OCI-M2 (cell line): Measurements from ENCODE around the gene INKA1.
"Not testable (repeated sequence)": the region's sequence is repeated elsewhere in the genome, so short reads cannot be mapped to it uniquely, and the experiment has no call there.

ENCODE experiments used
- DNase-seq: peaks from one replicate; lab custom pipeline; 2025; ENCODE audit not compliant: unreplicated experiment; lab: John Stamatoyannopoulos, UW

Gene INKA1

DNA sequence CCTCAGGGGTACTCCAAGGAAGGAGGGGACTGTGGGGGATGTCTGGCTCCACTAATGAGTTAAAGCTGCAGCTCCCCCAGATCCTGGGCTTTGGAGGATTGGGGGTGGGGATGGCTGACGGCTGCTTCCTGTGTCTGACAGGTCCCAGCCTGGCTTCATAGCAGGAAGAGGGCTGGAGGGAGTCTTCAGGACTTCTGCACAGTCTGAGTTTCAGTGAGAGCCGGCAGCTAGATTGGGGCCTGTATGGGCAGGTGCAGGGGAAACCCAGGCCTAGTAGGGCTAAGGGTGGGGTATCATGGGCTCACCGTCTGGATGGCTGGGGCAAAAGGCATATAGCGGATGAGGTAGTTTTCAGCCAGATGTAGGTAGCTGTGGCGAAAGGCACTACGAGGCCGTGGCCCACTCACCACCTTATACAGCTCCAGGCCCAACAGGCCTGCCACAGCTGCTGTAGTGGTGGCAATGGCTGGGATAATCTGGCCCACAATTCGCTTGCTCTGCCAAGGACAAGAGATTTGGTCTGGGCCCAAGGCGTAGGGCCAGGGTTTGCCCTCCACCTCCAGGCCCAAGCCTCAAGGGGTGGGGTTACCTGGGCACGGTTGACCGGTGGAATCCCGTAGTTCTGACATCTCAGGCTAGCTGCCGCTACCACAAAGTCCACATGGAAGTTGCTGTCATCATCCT lies 4.5 kb downstream of the INKA1 start:
- no peak for DNase-seq

DNA sequence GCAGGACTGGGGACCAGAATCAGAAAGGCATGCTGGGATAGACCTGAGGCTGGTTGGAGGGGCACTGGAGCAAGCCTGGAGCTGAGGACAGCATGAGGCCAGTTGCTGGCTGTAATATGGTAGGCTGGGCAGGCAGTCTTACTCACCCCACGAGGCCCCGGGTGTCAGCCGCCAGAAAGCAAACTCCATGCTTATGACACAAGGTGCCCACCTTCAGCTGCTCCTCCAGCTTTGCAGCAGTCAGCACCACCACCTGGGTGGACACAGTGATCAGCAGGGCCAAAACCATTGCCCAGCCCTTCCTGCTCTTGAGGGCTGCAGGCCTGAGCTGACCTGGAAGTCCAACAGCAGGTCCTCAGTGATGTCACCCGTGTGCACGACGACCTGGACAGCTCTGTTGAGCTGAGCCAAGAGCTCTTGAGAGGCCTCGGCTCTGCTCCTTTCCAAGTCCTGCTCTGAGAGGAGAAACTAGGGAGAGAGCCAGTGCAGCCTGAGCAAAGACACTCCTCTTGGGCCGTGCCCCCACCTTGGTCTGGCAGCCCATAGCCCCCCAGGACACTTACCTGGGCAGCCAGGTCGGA lies 9.9 kb downstream of the INKA1 start:
- no peak for DNase-seq

DNA sequence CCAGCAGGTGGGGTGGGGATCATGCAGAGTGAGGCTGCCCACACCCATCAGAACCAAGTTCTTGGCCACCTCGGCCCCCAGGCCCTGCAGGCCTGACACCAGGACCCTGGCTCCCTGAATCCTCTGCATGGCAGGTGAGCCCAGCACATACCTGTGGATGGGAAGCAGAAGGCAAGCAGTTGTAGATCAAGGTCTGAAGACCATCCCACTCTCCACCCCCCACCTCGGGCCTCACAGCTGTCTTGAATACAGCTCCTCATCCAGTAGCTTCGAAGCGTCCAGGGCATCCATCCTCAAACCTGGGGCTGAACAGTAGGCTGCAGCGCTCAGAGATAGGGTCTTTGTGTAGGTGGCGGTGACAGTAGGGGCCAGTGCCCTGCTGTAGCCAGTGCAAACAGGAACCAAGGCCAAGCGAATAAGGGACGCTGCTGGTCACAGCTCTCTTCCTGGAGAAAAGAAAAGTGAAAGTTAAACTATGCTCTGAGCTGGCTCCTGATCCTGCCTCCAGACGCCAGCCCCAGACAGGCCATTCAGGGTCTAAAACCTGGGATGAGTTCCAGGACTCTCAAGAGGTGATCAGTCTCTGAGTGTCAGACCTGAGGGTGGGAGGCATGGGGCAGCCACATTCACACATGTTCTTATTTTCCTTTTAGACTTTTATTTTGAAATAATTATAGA lies 10.6 kb downstream of the INKA1 start, which contains the start of gene UBA7:
Gene UBA7, minus strand, starts transcription at position 457 of the 678 bp plus-strand sequence. Its CDS starts 166 bp downstream, at position 291.
- no peak for DNase-seq

DNA sequence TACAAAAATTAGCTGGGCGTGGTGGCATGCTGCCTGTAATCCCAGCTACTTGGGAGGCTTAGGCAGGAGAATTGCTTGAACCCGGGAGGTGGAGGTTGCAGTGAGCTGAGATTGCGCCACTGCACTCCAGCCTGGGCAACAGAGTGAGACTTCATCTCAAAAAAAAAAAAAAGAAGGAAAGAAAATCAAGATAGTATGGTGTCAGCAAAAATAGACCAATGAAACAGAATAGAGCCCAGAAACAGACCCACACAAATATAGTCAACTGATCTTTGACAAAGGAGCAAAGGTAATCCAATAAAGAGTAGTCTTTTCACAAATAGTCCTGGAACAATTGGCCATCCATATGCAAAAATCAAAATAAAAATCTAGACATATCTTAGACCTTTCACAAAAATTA lies 20.1 kb downstream of the INKA1 start:
- DNase-seq = not testable (repeated sequence)

DNA sequence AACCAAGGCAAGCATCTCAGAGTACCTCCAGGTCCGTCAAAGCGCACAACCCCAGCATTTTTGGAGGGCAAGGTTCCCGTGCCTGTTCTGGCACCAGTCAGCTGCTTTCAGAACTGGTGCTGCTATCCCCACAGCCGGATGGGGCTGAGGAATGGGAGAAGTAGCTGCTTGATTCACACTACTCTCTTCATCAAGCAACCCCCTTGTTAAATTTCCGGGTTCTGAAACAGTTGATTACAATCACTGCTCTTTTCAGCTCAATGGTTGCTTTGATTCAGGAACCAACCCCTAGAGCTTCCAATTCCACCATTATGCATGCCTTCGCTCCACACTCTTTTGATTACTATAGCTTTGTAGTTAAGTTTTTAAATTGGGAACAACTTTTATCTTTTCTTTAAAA lies 23.0 kb downstream of the INKA1 start:
- no peak for DNase-seq

DNA sequence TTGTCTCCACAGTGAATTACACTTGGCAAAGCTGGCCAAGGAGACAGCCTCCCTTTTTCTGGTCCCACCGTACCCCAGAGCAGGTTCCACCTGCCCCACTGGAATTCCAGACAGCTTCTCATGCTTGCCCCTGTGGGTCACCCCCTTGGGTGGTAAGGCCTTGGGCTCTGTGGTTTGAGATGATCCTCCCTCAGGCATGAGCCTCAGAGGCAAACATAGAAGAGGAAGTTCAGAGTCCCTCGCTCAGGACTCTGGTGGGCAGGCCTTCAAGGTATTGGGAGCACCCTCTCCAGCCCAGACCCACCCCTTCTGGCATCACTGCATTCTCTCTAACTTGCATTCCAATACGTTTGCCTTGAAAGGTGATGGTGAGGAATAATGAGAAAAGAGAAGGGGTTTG lies 28.3 kb downstream of the INKA1 start:
- no peak for DNase-seq

DNA sequence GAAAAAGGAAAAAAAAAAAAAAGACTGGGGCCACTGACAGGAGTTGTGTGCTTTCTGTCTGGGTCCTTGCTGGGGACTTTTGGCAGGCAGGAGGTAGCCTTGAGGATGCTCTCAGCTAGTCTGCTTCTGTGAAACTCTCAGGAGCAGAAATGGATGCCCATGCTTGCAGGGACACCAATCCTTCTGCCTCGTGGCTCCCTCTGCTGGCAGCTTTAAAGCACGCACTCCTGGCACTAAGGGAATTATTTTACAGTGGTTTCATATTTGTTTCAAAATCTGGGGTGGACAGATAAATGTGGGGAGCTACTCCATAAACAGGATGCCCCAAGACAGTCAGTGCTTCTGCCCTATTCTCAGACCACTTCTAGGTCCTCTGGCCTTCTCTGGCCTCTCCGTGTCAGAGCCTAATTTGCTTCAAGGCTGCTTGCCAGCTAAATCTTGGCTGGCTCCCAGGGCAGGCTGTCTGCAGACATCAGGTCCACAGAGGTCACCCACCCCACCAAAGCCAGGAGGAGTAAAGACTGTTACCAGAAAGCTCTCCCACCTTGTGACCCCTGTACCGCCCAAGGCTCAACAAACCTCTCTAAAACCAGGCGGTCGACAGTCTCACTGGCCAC lies 36.2 kb downstream of the INKA1 start:
- no peak for DNase-seq

DNA sequence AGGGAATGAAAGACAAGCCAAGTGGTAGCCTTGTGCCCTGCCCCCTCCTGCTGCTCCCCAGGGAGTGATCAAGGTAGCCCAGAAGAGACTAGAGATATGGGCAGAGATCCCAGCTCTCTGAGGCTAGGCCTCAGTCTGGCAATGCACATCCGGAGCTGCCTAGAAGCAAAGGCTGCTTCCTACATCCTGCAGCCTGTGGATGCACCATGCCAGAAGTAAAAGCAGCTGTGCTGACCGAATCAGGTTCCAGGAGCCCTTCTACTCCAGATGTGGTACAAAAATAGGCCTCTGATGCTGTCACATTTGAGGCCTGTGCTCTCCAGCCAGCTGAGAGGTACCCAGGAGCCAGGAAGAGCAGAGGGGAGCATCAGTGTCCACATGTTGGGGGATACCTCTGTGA lies 37.3 kb downstream of the INKA1 start:
- no peak for DNase-seq

DNA sequence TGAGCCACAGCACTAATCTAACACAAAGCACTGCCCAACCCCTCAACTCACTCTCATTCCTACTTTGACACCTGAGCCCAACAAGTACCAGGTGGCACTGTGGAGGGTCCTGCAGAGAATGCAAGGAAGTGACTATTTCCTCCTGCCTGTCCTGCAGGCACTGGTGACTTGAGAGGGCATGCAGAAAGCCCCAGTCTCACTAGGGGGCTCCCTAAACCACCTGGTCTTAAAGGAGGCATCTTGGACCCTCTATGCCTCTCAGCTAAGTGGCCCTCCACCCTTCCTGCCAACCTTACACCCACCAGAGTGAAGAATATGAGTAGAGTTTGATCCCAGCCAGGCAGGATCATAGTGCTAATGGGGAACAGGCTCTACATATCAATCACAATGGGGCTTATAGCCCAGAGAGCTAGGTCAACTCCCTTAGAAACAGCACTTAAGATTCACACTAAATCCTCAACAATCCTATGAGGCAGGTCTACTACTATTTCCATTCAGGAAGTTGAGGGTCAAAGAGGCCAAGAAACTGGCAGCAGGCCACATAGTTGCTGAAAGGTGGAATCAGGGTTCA lies 38.1 kb downstream of the INKA1 start:
- DNase-seq = no peak

DNA sequence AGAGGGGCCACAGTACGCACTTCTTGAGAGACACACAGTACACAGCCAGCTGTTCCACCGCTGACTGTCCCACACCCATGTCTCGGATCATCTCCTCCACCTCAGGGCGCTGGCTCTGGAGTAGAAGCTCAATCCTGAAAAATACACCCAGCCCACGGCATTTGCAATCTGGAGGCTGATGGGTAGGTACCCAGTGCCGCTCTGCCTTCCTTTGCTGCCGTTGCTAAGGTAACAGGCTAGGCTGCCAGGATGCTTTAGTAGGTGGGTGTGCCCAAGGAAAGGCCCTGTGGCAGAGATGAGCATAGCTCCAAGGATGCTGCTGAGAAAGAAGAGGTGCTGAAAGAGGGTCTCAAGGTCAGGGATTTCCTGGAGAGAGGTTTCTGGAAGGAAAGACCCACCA lies 38.7 kb downstream of the INKA1 start:
- DNase-seq = no peak

DNA sequence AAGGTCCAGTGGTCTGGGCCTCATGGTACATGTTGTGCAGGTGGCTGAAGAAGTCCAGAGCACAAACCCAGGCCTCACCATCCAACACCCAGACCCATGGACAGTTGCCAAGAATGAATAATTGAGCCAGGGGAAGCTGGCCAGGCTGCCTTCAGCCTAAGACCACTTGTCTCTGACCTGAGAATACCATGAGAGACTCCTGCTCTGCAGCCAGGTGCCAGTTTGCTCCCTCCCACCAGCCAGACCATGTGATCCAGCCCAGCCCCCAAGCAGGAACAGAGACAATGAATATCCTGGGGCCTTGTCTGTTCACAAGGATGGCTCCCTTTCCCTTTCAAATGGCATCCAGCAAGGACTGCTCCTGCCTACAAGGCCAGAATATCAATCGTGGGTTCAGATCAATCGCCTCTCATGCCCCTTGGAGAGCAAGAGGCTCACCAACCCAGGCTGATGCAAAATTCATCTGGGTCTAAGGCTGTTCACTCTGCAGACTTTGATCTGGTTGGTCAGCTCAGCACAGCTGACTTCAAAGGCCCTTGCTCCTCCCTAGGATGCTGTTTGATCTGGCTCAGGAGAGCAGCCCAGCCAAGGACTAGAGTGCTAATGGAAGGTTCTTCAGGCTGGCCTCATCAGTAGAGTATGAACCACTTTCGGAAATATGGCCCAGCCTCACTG lies 39.9 kb downstream of the INKA1 start:
- DNase-seq = no peak

DNA sequence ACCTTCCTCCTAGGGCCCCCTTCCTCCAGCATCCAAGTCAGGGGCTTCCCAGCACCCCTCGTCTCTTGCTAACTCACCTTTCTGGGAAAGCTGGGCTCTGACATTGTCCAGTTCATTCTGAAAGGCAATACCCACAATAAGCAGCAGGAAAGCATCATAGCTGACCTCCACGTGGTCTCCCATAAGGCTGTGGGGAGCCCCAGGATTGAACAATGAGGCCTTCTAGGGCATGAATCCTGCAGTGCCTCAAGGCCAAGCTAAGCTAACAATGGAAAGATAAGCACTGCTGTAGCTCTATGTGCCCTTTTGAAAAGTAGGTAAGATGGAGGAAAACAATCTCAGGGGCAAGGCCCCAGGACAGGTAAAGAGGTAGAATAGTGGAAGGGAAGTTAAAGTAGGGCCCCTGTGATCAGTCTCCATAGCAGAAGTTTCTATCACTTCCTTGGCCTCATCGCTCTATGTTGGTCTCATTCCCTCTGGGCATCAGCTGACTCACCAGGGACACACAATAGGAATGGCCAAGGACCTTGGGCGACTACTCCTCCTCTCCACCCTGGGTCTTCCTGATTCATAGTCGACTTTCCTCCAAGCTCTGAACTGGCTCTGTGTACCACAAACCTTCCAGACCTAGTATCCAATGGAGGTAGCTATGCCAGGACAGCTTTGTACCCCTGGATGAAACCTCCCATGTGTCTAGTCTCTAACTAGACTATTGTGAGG lies 41.6 kb downstream of the INKA1 start:
- DNase-seq = no peak

DNA sequence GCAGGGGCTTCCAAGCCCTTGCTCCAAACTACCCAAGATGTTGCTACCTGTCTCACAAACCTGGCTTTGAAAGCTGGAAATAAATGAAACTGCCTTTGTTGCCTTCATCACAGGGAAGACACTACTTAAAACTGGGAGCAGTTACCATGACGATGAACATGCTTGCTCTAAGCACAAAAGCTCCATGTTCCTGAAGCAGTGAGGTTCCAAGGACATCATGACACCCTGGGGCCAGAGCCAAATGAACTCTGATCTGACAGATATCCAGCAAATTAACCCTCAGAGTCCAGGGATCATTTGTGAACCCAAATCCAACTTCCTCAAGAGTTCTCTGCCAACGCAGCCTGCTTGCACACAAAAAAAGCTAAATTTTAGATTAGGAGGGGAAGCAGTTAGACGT lies 42.6 kb downstream of the INKA1 start:
- DNase-seq = no peak
